PC-3 (cell line): ENCODE measurements around the gene PGBD2.

Experiments
- CTCF ChIP-seq: fragments of 300-600 bp; sonication (generic); conservative IDR thresholded peaks from 2 replicates; pipeline ENCODE4 v1.5.1; 2017; ENCODE audit warnings: antibody characterized with exemption, low read depth, mild to moderate bottlenecking, low read length
- EZH2 ChIP-seq: fragments of 300-600 bp; sonication (generic); IDR thresholded peaks from one replicate; pipeline ENCODE4 v1.6.1; 2017; ENCODE audit warnings: antibody characterized with exemption, mild to moderate bottlenecking, low read length; ENCODE audit not compliant: unreplicated experiment
- EZH2phosphoT487 ChIP-seq: fragments of 300-600 bp; sonication (generic); IDR thresholded peaks from 2 replicates; pipeline ENCODE4 v1.6.1; 2018; ENCODE audit warnings: mild to moderate bottlenecking, antibody characterized with exemption, low read length, borderline replicate concordance

GRCh38 chr1:248862695-248862997 lies 43.4 kb upstream of the PGBD2 start:
- TF ChIP-seq EZH2, result no peak
- TF ChIP-seq CTCF, result no peak
- TF ChIP-seq EZH2phosphoT487, result no peak
